ENCODE measurements around the gene SEMA6A. TPM values are rescaled to one million over a fixed set of nuclear protein-coding genes. Genes with fewer than 3 reads are reported as not detected.

The SEMA6A gene
- total RNA-seq: 10 to 100 TPM in 2 of 10 donors, 1 to 10 TPM in 8; 2.9 to 11.3 (median 8.3) TPM
- 1 to 10 TPM; 3.0 to 4.2 TPM for polyA plus RNA-seq
- long read RNA-seq, donor 1, partial matches to known transcripts: 1 of 6 reads
- long read RNA-seq, donor 1, other reads (novel, unspliced or antisense): 5 of 6 reads
- long read RNA-seq, donor 2, partial matches to known transcripts: 0 of 2 reads
- long read RNA-seq, donor 2, other reads (novel, unspliced or antisense): 2 of 2 reads
- long read RNA-seq, donor 3, partial matches to known transcripts: 0 of 4 reads
- long read RNA-seq, donor 3, other reads (novel, unspliced or antisense): 4 of 4 reads

- TF ChIP-seq, protein P1, sequence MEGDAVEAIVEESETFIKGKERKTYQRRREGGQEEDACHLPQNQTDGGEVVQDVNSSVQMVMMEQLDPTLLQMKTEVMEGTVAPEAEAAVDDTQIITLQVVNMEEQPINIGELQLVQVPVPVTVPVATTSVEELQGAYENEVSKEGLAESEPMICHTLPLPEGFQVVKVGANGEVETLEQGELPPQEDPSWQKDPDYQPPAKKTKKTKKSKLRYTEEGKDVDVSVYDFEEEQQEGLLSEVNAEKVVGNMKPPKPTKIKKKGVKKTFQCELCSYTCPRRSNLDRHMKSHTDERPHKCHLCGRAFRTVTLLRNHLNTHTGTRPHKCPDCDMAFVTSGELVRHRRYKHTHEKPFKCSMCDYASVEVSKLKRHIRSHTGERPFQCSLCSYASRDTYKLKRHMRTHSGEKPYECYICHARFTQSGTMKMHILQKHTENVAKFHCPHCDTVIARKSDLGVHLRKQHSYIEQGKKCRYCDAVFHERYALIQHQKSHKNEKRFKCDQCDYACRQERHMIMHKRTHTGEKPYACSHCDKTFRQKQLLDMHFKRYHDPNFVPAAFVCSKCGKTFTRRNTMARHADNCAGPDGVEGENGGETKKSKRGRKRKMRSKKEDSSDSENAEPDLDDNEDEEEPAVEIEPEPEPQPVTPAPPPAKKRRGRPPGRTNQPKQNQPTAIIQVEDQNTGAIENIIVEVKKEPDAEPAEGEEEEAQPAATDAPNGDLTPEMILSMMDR (IDR thresholded peaks at IDR 0.05): peak in 3 of 9 donors; percentile 12 to 27 (median 13)
- peaks cover 0 to 80% (median 20%) of the 10 kb centered on the region in 7 donors for H3K27me3 ChIP-seq
- DNase-seq (peak; percentile 92 to 93), ATAC-seq (peak; percentile 86 to 95 (median 89))
- intact Hi-C loops (cut with DNase I): loop anchor here in 9 of 10 donors (2.0 to 10.0 kb wide), 6 partner anchors 53 to 440 kb away; no protein-coding TSS in a partner anchor
- H3K27ac ChIP-seq: peak within 1 kb of the TSS; percentile 51 to 91 (median 80)
- no peaks in the 10 kb centered on the region for H3K36me3 ChIP-seq
- H3K4me3 ChIP-seq: peak within 1 kb of the TSS; percentile 54 to 85 (median 72)
- peaks cover 0 to 61% (median 38%) of the 10 kb centered on the region in 9 donors for H3K4me1 ChIP-seq
- WGBS, 2 donors: 0 to 1% methylated on average over 65 to 66 of the region's 66 CpGs
- H3K9me3 ChIP-seq: no peaks in the 10 kb centered on the region
Observed at GRCh38 chr5:116574367-116575325, at the start of gene SEMA6A. TSS of gene SEMA6A (minus strand) at chr5:116574823. CDS start at chr5:116504944, 69,879 bp downstream.

- Histone ChIP-seq H3K4me3 (no peak overlapping the region), H3K4me1 (peaks cover 0 to 19% (median 12%) of the 10 kb centered on the region in 9 donors), H3K27me3 (no peaks in the 10 kb centered on the region), H3K27ac (no peak overlapping the region), H3K36me3 (no peaks in the 10 kb centered on the region), H3K9me3 (no peaks in the 10 kb centered on the region)
- TF ChIP-seq, protein P1 (IDR thresholded peaks at IDR 0.05): no peak
- DNase-seq (no peak), ATAC-seq (no peak)
- 93 to 94% methylated on average over 7 of the region's 7 CpGs for WGBS, 2 donors
- intact Hi-C loops (cut with DNase I): no loop called here
Observed at GRCh38 chr5:116622375-116623050, 47.9 kb upstream of the SEMA6A start.

GRCh38 chr5:116621599-116621998, 47.0 kb upstream of the SEMA6A start:
- H3K27me3 ChIP-seq: no peaks in the 10 kb centered on the region
- no peak for ATAC-seq
- H3K4me3 ChIP-seq: no peak overlapping the region
- DNase-seq: no peak
- H3K27ac ChIP-seq: no peak overlapping the region
- H3K36me3 ChIP-seq: no peaks in the 10 kb centered on the region
- WGBS, 2 donors: 96 to 97% methylated on average over 2 of the region's 2 CpGs
- no peaks in the 10 kb centered on the region for H3K9me3 ChIP-seq
- TF ChIP-seq, protein P1 (IDR thresholded peaks at IDR 0.05): no peak
- H3K4me1 ChIP-seq: peaks cover 0 to 14% (median 9%) of the 10 kb centered on the region in 9 donors
- intact Hi-C loops (cut with DNase I): no loop called here

- H3K36me3 ChIP-seq: no peaks in the 10 kb centered on the region
- 97% methylated on average over 1 of the region's 1 CpG for WGBS, 2 donors
- H3K9me3 ChIP-seq: no peaks in the 10 kb centered on the region
- no peak overlapping the region for H3K27ac ChIP-seq
- no peak overlapping the region for H3K4me3 ChIP-seq
- H3K4me1 ChIP-seq: peaks cover 0 to 13% (median 0%) of the 10 kb centered on the region in 9 donors
- TF ChIP-seq, protein P1 (IDR thresholded peaks at IDR 0.05): no peak
- DNase-seq (no peak), ATAC-seq (no peak)
- H3K27me3 ChIP-seq: no peaks in the 10 kb centered on the region
- intact Hi-C loops (cut with DNase I): no loop called here
Observed at GRCh38 chr5:116616876-116617275, 42.3 kb upstream of the SEMA6A start.
